AG09319 (cell line): ENCODE data around the gene JPH3.

Experiments used
- DNase-seq: peaks from one replicate; pipeline ENCODE4 v3.0.0-alpha.2; 2010; ENCODE audit warnings: low read depth; ENCODE audit errors: extremely low read depth
- TF ChIP-seq, protein P1 (sequence below): IDR thresholded peaks from 2 replicates; pipeline ENCODE4 v1.5.1; 2011; ENCODE audit warnings: low read depth, mild to moderate bottlenecking, inconsistent platforms, low read length, moderate library complexity

Gene JPH3

GRCh38 chr16:87687998-87688529 is 85.8 kb downstream of the JPH3 start:
- no peak for DNase-seq
- TF ChIP-seq, protein P1, sequence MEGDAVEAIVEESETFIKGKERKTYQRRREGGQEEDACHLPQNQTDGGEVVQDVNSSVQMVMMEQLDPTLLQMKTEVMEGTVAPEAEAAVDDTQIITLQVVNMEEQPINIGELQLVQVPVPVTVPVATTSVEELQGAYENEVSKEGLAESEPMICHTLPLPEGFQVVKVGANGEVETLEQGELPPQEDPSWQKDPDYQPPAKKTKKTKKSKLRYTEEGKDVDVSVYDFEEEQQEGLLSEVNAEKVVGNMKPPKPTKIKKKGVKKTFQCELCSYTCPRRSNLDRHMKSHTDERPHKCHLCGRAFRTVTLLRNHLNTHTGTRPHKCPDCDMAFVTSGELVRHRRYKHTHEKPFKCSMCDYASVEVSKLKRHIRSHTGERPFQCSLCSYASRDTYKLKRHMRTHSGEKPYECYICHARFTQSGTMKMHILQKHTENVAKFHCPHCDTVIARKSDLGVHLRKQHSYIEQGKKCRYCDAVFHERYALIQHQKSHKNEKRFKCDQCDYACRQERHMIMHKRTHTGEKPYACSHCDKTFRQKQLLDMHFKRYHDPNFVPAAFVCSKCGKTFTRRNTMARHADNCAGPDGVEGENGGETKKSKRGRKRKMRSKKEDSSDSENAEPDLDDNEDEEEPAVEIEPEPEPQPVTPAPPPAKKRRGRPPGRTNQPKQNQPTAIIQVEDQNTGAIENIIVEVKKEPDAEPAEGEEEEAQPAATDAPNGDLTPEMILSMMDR = no peak

- DNase-seq = no peak
- TF ChIP-seq, protein P1 = no peak
These were observed 86.8 kb downstream of the JPH3 start for GRCh38 chr16:87688876-87689815.

GRCh38 chr16:87689956-87690465 is 87.7 kb downstream of the JPH3 start:
- no peak for DNase-seq
- TF ChIP-seq, protein P1 = no peak

DNA sequence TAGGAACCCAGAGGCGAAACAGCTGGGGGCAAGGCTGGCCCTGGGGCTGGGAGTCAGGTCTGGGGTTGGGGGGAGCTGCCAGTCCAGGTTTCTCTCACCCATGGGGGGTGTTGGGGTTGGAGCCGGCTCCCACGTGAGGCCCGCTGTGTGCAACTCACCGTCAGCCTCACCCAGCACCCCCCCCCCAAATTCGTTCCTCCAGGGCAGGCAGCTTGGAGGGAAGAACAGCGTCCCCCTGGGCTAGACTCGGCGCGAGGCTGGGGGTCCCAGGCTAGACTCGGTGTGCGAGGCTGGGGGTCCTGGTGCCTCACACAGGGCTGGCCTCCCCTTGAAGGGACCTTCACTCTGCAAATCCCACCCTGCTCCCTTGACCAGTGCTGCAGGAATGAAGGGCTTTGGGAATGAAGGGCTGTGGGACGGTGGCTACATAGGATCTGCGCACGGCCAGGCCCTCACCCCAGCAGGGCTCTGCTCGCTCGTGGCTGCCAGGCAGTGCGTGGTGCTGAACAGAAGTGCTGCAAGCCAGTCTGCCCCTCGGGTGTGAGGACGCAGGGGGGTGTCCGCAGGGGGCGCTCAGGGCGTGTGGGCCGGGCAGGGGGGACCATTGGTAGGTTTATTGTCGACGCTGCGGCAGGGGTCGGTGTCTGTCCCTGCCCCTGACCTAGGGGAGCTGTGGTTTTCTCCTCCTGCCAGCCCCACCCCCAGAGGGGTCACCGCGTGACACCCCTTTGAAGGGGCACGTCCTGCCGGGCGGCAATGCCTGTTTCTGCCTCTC is 88.8 kb downstream of the JPH3 start:
- TF ChIP-seq, protein P1 = no peak

GRCh38 chr16:87691686-87692079 is 89.4 kb downstream of the JPH3 start:
- no peak for DNase-seq
- TF ChIP-seq, protein P1 = no peak

More for the DNA sequence above, 88.8 kb downstream of the JPH3 start:
- no peak for DNase-seq

GRCh38 chr16:87692176-87692575 is 89.9 kb downstream of the JPH3 start:
- DNase-seq = no peak
- TF ChIP-seq, protein P1 = no peak
